SKM-1 (cell line): Measurements from ENCODE around the gene TTYH2.
"Not testable (repeated sequence)": the region's sequence is repeated elsewhere in the genome, so short reads cannot be mapped to it uniquely, and the experiment has no call there.

Source experiments
- DNase-seq: peaks from one replicate; lab custom pipeline; 2025; ENCODE audit not compliant: unreplicated experiment; lab: John Stamatoyannopoulos, UW

Gene TTYH2, protein sequence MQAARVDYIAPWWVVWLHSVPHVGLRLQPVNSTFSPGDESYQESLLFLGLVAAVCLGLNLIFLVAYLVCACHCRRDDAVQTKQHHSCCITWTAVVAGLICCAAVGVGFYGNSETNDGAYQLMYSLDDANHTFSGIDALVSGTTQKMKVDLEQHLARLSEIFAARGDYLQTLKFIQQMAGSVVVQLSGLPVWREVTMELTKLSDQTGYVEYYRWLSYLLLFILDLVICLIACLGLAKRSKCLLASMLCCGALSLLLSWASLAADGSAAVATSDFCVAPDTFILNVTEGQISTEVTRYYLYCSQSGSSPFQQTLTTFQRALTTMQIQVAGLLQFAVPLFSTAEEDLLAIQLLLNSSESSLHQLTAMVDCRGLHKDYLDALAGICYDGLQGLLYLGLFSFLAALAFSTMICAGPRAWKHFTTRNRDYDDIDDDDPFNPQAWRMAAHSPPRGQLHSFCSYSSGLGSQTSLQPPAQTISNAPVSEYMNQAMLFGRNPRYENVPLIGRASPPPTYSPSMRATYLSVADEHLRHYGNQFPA

GRCh38 chr17:74212913-74213791, at the start of gene TTYH2:
TTYH2 (plus strand) TSS chr17:74213571; CDS start chr17:74213588, 17 bp downstream.
- DNase-seq = peak; percentile 83

GRCh38 chr17:74163836-74164235, 49.5 kb upstream of the TTYH2 start:
- no peak for DNase-seq

GRCh38 chr17:74164446-74165045, 48.8 kb upstream of the TTYH2 start:
- no peak for DNase-seq

GRCh38 chr17:74165797-74166365, 47.5 kb upstream of the TTYH2 start:
- DNase-seq = no peak

GRCh38 chr17:74170924-74171323, 42.4 kb upstream of the TTYH2 start:
- DNase-seq = no peak

- DNase-seq = no peak
Measured at GRCh38 chr17:74172700-74173099, 40.7 kb upstream of the TTYH2 start.

- peak; percentile 40 for DNase-seq
Measured at GRCh38 chr17:74176546-74177001, 36.8 kb upstream of the TTYH2 start.

DNA sequence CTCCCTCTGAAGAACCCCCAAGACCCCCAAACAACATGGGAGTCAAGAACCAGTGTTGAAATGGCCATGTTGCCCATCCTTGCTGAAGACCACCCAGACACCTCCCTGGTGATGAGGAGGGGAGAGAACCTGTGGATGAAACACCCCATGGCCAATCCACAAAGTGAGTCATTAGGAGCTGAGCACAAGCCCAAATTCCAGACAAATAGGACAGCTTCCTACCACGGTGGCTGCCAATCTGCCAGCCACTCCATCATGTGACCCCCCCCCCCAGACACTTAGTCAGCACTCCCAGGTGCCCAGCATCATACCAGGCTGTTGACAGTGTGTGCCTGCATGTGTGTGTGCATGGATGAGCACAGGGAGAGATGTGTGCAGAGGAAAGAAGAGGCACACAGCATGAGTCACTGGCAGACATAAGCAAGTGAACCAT, 36.3 kb upstream of the TTYH2 start:
- no peak for DNase-seq

GRCh38 chr17:74179576-74179975, 33.8 kb upstream of the TTYH2 start:
- no peak for DNase-seq

DNA sequence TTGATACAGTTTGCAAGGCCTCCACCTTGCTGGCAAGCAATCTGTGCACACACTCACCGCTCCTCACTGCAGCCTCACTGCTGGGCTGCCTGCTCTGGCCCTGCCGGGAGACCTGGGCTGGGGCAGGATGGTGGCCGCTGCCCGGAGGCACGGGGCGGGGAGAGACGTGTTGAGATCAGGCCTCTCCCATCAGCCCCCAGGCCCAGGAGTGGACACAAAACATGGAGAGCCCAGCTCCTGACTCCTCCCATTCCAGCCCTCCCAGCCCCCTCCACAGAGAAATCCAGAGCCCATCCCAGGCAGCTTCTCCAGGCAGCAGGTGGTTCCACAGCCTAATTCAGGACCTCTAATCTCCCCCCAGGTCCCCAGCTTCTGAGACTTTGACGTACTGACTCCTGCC, 33.0 kb upstream of the TTYH2 start:
- no peak for DNase-seq

GRCh38 chr17:74181341-74181740, 32.0 kb upstream of the TTYH2 start:
- no peak for DNase-seq

- no peak for DNase-seq
Measured at GRCh38 chr17:74182041-74182723, 31.2 kb upstream of the TTYH2 start.

DNA sequence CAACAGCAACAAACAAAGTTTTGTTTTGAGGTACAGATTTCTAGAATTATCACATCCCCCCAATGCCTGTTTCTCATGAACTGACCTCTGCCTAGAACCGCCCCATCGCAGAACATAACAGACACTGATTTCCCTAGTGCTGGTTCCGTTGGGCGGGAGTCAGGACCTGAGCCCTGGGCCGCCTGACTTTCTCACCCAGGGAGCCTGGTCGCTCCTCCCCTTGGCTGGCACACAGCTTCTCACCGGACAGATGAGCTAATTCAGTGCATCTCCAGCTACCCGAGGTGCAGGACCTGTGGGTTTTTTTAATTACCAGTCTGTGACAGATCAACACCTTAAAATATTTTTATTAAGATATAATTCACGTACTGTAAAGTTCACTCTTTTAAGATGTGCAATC, 30.0 kb upstream of the TTYH2 start:
- no peak for DNase-seq

DNA sequence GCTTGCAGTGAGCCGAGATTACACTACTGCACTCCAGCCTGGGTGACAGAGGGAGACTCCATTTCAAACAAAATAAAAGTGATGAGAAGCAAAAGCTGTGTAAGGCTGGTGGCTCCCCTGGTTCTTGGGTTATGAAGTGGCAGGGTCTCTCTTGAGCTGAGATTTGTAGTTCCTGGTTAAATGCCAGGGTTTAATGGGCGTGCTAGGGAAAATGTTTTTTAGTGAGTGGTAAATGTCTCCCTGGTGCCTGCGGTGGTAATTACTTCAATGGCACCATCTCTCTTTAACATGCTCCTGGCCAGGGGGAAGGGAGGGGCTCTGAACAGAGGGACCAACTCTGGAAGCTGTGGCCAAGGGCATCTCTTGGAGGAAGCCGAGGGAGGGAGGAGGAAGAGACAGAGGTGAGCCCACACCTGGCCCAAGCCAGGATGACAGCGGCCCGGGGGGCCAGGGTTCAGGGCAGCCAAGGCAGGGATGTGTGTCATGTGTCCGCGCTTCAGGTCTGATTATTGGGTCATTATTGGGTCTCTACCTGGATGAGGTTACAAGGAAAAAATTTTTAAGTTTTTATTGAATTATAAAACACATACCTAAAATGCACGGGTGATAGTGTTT, 27.7 kb upstream of the TTYH2 start:
- no peak for DNase-seq

DNA sequence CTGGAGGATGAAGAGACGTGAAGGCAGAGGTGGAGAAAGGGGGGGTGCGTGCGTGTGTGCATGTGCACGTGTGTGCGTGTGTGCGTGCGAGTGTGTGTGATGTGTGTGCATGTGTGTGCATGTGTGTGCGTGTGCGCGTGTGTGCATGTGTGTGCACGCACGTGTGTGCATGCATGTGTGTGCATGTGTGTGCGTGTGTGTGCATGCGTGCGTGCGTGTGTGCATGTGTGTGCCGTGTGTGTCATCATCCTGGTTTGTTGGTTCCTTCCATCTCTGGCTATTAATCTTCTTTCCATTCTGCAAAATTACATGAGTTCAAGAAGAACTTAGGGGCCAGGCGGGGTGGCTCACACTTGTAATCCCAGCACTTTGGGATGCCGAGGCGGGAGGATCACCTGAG, 26.9 kb upstream of the TTYH2 start:
- no peak for DNase-seq

GRCh38 chr17:74187761-74188160, 25.6 kb upstream of the TTYH2 start:
- DNase-seq = no peak

DNA sequence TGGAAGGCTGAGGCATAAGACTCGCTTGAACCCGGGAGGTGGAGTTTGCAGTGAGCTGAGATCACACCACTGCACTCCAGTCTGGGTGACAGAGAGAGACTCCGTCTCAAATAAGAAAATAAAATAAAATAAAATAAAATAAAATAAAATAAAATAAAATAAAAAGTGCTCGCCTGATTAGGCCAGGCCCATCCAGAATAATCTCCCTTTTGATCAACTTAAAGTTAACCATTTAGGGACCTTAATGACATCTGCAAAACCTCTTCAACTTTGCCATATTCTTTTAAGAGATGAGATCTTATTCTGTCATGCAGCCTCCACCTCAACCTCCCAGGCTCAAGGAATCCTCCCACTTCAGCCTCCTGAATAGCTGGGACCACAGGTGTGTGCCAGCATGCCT, 24.7 kb upstream of the TTYH2 start:
- not testable (repeated sequence) for DNase-seq

DNA sequence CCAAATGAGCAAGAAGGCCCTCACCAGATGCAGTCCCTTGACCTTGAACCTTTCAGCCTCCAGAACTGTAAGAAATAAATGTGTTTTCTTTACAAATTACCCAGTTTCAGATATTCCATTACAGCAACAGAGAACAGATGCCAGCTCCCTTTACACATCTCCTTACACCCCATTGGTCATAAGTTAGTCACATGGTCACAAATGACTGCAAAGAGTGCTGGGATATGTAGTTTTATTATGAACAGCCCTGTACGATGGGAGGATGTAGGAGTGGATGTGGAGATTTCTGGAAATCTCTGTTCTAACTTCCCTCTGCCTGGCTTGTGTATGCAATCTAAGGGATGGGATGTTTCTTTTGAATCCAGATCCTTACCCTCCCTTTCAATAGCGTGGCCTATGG, 23.2 kb upstream of the TTYH2 start:
- DNase-seq = peak; percentile 35

DNA sequence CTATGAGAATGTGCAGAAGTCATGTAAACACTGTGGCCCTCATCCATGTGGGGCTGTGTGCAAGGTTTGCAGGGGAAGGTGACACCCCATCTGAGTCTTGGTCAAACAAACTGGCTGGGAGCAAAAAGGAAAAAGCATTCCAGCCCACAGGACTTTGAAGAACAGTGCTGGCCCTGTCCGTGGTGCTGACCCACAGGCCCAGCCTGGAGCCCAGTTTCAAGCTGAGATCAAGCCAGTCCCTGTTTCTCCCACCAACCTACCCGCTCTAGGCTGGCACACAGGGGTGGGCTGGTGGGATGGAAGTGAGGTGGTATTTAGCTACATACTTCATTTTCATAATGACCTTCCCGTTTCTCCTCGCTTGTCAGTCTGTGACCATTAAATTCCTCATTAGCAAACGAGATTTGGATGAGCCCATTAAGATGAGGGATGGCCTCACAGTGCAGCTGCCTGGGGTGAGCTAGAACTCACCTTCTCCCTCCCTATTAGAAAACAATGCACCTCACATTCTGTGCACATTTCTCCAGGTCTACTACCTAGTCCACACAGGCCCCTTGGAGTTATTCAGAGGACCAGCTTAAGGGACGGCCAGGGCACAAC, 22.5 kb upstream of the TTYH2 start:
- no peak for DNase-seq
